ENCODE results near the gene RAD52. TPM values are rescaled to one million over a fixed set of nuclear protein-coding genes. Genes with fewer than 3 reads are reported as not detected.

The RAD52 gene
- polyA plus RNA-seq, 1 donor (not counting 4 experiments of a cell fraction or from before 2014, with no cell fraction given): 9.8 TPM

GRCh38 chr12:966724-967123, 17.2 kb upstream of the RAD52 start:
- no peaks in the 10 kb centered on the region for H4K20me1 ChIP-seq (ENCODE audit: control insufficient read depth, extremely low read depth, insufficient read depth, low read length)
- DNase-seq (ENCODE audit: low read depth, low spot score) (no peak), FAIRE-seq (no peak)
- no peaks in the 10 kb centered on the region for H3K9me3 ChIP-seq (ENCODE audit: control insufficient read depth, low read depth, low read length)
- no peak overlapping the region for H3K4me3 ChIP-seq (ENCODE audit: control insufficient read depth in 2 of 3, extremely low read depth in 1 of 3, insufficient read depth in 2 of 3, low read depth in 1 of 3, low read length in 3 of 3)
- H3K4me1 ChIP-seq (ENCODE audit: control insufficient read depth, extremely low read depth, insufficient read depth, low read length): no peaks in the 10 kb centered on the region
- no peaks in the 10 kb centered on the region for H3K79me2 ChIP-seq (ENCODE audit: control insufficient read depth, insufficient read depth, low read length)
- dilution Hi-C loops (cut with MboI; ENCODE audit: extremely low pct_ligation_motif_present, low sequenced_read_pairs): no loop called here
- H3K9me1 ChIP-seq (ENCODE audit: control insufficient read depth, extremely low read depth, insufficient read depth, low read length): no peaks in the 10 kb centered on the region
- no peaks in the 10 kb centered on the region for H3K36me3 ChIP-seq (ENCODE audit: control insufficient read depth in 2 of 2, extremely low read depth in 1 of 2, insufficient read depth in 2 of 2, low read length in 2 of 2)
- H3K9ac ChIP-seq (ENCODE audit: control insufficient read depth, extremely low read depth, insufficient read depth, low read length): no peak overlapping the region
- no peak overlapping the region for H3K4me2 ChIP-seq (ENCODE audit: control insufficient read depth, extremely low read depth, insufficient read depth, low read depth, low read length)
- TF ChIP-seq CTCF (optimal IDR thresholded peaks at IDR 0.05 in 1 of 3, IDR thresholded peaks at IDR 0.05 in 1 of 3, conservative IDR thresholded peaks at IDR 0.05 in 1 of 3; ENCODE audit: extremely low read depth in 1 of 3, insufficient read depth in 2 of 3, low read length in 3 of 3) (no peak), EZH2 (IDR thresholded peaks at IDR 0.05; ENCODE audit: low read length) (no peak)
- H3K27me3 ChIP-seq (ENCODE audit: control insufficient read depth, extremely low read depth, insufficient read depth, low read length): no peaks in the 10 kb centered on the region
- H3K27ac ChIP-seq (ENCODE audit: control insufficient read depth, insufficient read depth, low read length): no peak overlapping the region
- no peak overlapping the region for H2AFZ ChIP-seq (ENCODE audit: control insufficient read depth, low read length)

GRCh38 chr12:958588-959123, 9.2 kb upstream of the RAD52 start:
- DNase-seq (ENCODE audit: low read depth, low spot score) (no peak), FAIRE-seq (no peak)
- TF ChIP-seq CTCF (optimal IDR thresholded peaks at IDR 0.05 in 1 of 3, IDR thresholded peaks at IDR 0.05 in 1 of 3, conservative IDR thresholded peaks at IDR 0.05 in 1 of 3; ENCODE audit: extremely low read depth in 1 of 3, insufficient read depth in 2 of 3, low read length in 3 of 3): no peak
- no peak for TF ChIP-seq EZH2 (IDR thresholded peaks at IDR 0.05; ENCODE audit: low read length)

More at GRCh38 chr12:958588-959123, 9.2 kb upstream of the RAD52 start:
- Histone ChIP-seq H3K4me1 (ENCODE audit: control insufficient read depth, extremely low read depth, insufficient read depth, low read length) (peaks cover 4% of the 10 kb centered on the region), H4K20me1 (ENCODE audit: control insufficient read depth, extremely low read depth, insufficient read depth, low read length) (no peaks in the 10 kb centered on the region), H3K9ac (ENCODE audit: control insufficient read depth, extremely low read depth, insufficient read depth, low read length) (no peak overlapping the region), H3K36me3 (ENCODE audit: control insufficient read depth in 2 of 2, extremely low read depth in 1 of 2, insufficient read depth in 2 of 2, low read length in 2 of 2) (no peaks in the 10 kb centered on the region), H2AFZ (ENCODE audit: control insufficient read depth, low read length) (no peak overlapping the region), H3K27ac (ENCODE audit: control insufficient read depth, insufficient read depth, low read length) (no peak overlapping the region), H3K27me3 (ENCODE audit: control insufficient read depth, extremely low read depth, insufficient read depth, low read length) (no peaks in the 10 kb centered on the region), H3K4me3 (ENCODE audit: control insufficient read depth in 2 of 3, extremely low read depth in 1 of 3, insufficient read depth in 2 of 3, low read depth in 1 of 3, low read length in 3 of 3) (no peak overlapping the region), H3K4me2 (ENCODE audit: control insufficient read depth, extremely low read depth, insufficient read depth, low read depth, low read length) (no peak overlapping the region), H3K9me3 (ENCODE audit: control insufficient read depth, low read depth, low read length) (no peaks in the 10 kb centered on the region), H3K9me1 (ENCODE audit: control insufficient read depth, extremely low read depth, insufficient read depth, low read length) (no peaks in the 10 kb centered on the region), H3K79me2 (ENCODE audit: control insufficient read depth, insufficient read depth, low read length) (no peaks in the 10 kb centered on the region)
- dilution Hi-C loops (cut with MboI; ENCODE audit: extremely low pct_ligation_motif_present, low sequenced_read_pairs): no loop called here
